Measurements from ENCODE around the gene SLC22A4. TPM values are rescaled to one million over a fixed set of nuclear protein-coding genes. Genes with fewer than 3 reads are reported as not detected.

The SLC22A4 gene
- total RNA-seq, 1 donor from 2014 or later: 1.7 TPM

- intact Hi-C loops (cut with micrococcal nuclease): no loop called here
- no peak for DNase-seq (ENCODE audit: low spot score)
- Mint-ChIP-seq H3K4me3 (ENCODE audit: low read depth) (no peak overlapping the region), H3K27ac (no peak overlapping the region), H3K4me1 (ENCODE audit: low read depth) (peaks cover 6% of the 10 kb centered on the region), H3K9me3 (no peaks in the 10 kb centered on the region), H3K27me3 (ENCODE audit: low read depth) (no peaks in the 10 kb centered on the region), H3K36me3 (ENCODE audit: low read depth) (no peaks in the 10 kb centered on the region)
Measured at GRCh38 chr5:132376694-132377641, 82.8 kb downstream of the SLC22A4 start.

- intact Hi-C loops (cut with micrococcal nuclease): no loop called here
Measured at GRCh38 chr5:132377738-132378137, 83.5 kb downstream of the SLC22A4 start.

GRCh38 chr5:132378580-132378979 lies 84.4 kb downstream of the SLC22A4 start:
- no peak for DNase-seq (ENCODE audit: low spot score)
- no peaks in the 10 kb centered on the region for H3K9me3 Mint-ChIP-seq
- H3K27me3 Mint-ChIP-seq (ENCODE audit: low read depth): no peaks in the 10 kb centered on the region
- no peaks in the 10 kb centered on the region for H3K36me3 Mint-ChIP-seq (ENCODE audit: low read depth)
- H3K4me1 Mint-ChIP-seq (ENCODE audit: low read depth): no peaks in the 10 kb centered on the region
- H3K27ac Mint-ChIP-seq: no peak overlapping the region
- no peak overlapping the region for H3K4me3 Mint-ChIP-seq (ENCODE audit: low read depth)
- intact Hi-C loops (cut with micrococcal nuclease): no loop called here

More at GRCh38 chr5:132377738-132378137, 83.5 kb downstream of the SLC22A4 start:
- H3K36me3 Mint-ChIP-seq (ENCODE audit: low read depth): no peaks in the 10 kb centered on the region
- H3K4me1 Mint-ChIP-seq (ENCODE audit: low read depth): peaks cover under 1% of the 10 kb centered on the region
- H3K27ac Mint-ChIP-seq: no peak overlapping the region
- no peak overlapping the region for H3K4me3 Mint-ChIP-seq (ENCODE audit: low read depth)
- H3K9me3 Mint-ChIP-seq: no peaks in the 10 kb centered on the region
- no peaks in the 10 kb centered on the region for H3K27me3 Mint-ChIP-seq (ENCODE audit: low read depth)
- DNase-seq (ENCODE audit: low spot score): no peak

- Mint-ChIP-seq H3K4me1 (ENCODE audit: low read depth) (peaks cover 1% of the 10 kb centered on the region), H3K27me3 (ENCODE audit: low read depth) (no peaks in the 10 kb centered on the region), H3K4me3 (ENCODE audit: low read depth) (no peak overlapping the region), H3K9me3 (no peaks in the 10 kb centered on the region), H3K27ac (no peak overlapping the region), H3K36me3 (ENCODE audit: low read depth) (no peaks in the 10 kb centered on the region)
- DNase-seq (ENCODE audit: low spot score): no peak
- intact Hi-C loops (cut with micrococcal nuclease): no loop called here
Measured at GRCh38 chr5:132380047-132380446, 85.9 kb downstream of the SLC22A4 start.

GRCh38 chr5:132380741-132381140 lies 86.5 kb downstream of the SLC22A4 start:
- H3K27me3 Mint-ChIP-seq (ENCODE audit: low read depth): no peaks in the 10 kb centered on the region
- DNase-seq (ENCODE audit: low spot score): no peak
- H3K4me3 Mint-ChIP-seq (ENCODE audit: low read depth): no peak overlapping the region
- peaks cover 8% of the 10 kb centered on the region for H3K4me1 Mint-ChIP-seq (ENCODE audit: low read depth)
- H3K9me3 Mint-ChIP-seq: no peaks in the 10 kb centered on the region
- H3K27ac Mint-ChIP-seq: no peak overlapping the region
- H3K36me3 Mint-ChIP-seq (ENCODE audit: low read depth): no peaks in the 10 kb centered on the region
- intact Hi-C loops (cut with micrococcal nuclease): no loop called here

- H3K4me3 Mint-ChIP-seq (ENCODE audit: low read depth): no peak overlapping the region
- H3K36me3 Mint-ChIP-seq (ENCODE audit: low read depth): no peaks in the 10 kb centered on the region
- no peaks in the 10 kb centered on the region for H3K9me3 Mint-ChIP-seq
- intact Hi-C loops (cut with micrococcal nuclease): no loop called here
- peaks cover 14% of the 10 kb centered on the region for H3K4me1 Mint-ChIP-seq (ENCODE audit: low read depth)
- DNase-seq (ENCODE audit: low spot score): no peak
- no peak overlapping the region for H3K27ac Mint-ChIP-seq
- no peaks in the 10 kb centered on the region for H3K27me3 Mint-ChIP-seq (ENCODE audit: low read depth)
Measured at GRCh38 chr5:132381614-132382013, 87.4 kb downstream of the SLC22A4 start.

GRCh38 chr5:132383261-132383660 lies 89.1 kb downstream of the SLC22A4 start:
- Mint-ChIP-seq H3K36me3 (ENCODE audit: low read depth) (no peaks in the 10 kb centered on the region), H3K27ac (no peak overlapping the region), H3K4me1 (ENCODE audit: low read depth) (peaks cover 26% of the 10 kb centered on the region), H3K4me3 (ENCODE audit: low read depth) (no peak overlapping the region), H3K9me3 (no peaks in the 10 kb centered on the region), H3K27me3 (ENCODE audit: low read depth) (no peaks in the 10 kb centered on the region)
- intact Hi-C loops (cut with micrococcal nuclease): no loop called here
- DNase-seq (ENCODE audit: low spot score): no peak

GRCh38 chr5:132383984-132384383 lies 89.8 kb downstream of the SLC22A4 start:
- DNase-seq (ENCODE audit: low spot score): no peak
- H3K9me3 Mint-ChIP-seq: no peaks in the 10 kb centered on the region
- H3K4me3 Mint-ChIP-seq (ENCODE audit: low read depth): no peak overlapping the region
- no peaks in the 10 kb centered on the region for H3K36me3 Mint-ChIP-seq (ENCODE audit: low read depth)
- intact Hi-C loops (cut with micrococcal nuclease): no loop called here
- H3K4me1 Mint-ChIP-seq (ENCODE audit: low read depth): peaks cover 26% of the 10 kb centered on the region
- H3K27me3 Mint-ChIP-seq (ENCODE audit: low read depth): no peaks in the 10 kb centered on the region
- no peak overlapping the region for H3K27ac Mint-ChIP-seq

- Mint-ChIP-seq H3K4me1 (ENCODE audit: low read depth) (peaks cover 29% of the 10 kb centered on the region), H3K4me3 (ENCODE audit: low read depth) (no peak overlapping the region), H3K36me3 (ENCODE audit: low read depth) (no peaks in the 10 kb centered on the region), H3K27me3 (ENCODE audit: low read depth) (no peaks in the 10 kb centered on the region), H3K9me3 (no peaks in the 10 kb centered on the region), H3K27ac (no peak overlapping the region)
- intact Hi-C loops (cut with micrococcal nuclease): loop anchor here (1.0 to 5.0 kb wide), 5 partner anchors 43 to 498 kb away; partner anchors contain the start of gene KIF3A
- DNase-seq (ENCODE audit: low spot score): no peak
Measured at GRCh38 chr5:132384506-132385050, 90.4 kb downstream of the SLC22A4 start.

GRCh38 chr5:132385326-132386105 lies 91.3 kb downstream of the SLC22A4 start:
- H3K27ac Mint-ChIP-seq: peak overlapping the region; percentile 74
- intact Hi-C loops (cut with micrococcal nuclease): loop anchor here (1.0 to 5.0 kb wide), 6 partner anchors 42 to 497 kb away; partner anchors contain the start of gene KIF3A

GRCh38 chr5:132386644-132387286 lies 92.6 kb downstream of the SLC22A4 start:
- no peaks in the 10 kb centered on the region for H3K27me3 Mint-ChIP-seq (ENCODE audit: low read depth)
- H3K4me1 Mint-ChIP-seq (ENCODE audit: low read depth): peaks cover 42% of the 10 kb centered on the region
- H3K27ac Mint-ChIP-seq: peak overlapping the region; percentile 24
- intact Hi-C loops (cut with micrococcal nuclease): loop anchor here (1.0 to 5.0 kb wide), 5 partner anchors 41 to 496 kb away; partner anchors contain the start of gene KIF3A
- DNase-seq (ENCODE audit: low spot score): peak; percentile 73
- H3K9me3 Mint-ChIP-seq: no peaks in the 10 kb centered on the region
- no peaks in the 10 kb centered on the region for H3K36me3 Mint-ChIP-seq (ENCODE audit: low read depth)
- no peak overlapping the region for H3K4me3 Mint-ChIP-seq (ENCODE audit: low read depth)

More at GRCh38 chr5:132385326-132386105, 91.3 kb downstream of the SLC22A4 start:
- DNase-seq (ENCODE audit: low spot score): peak; percentile 50
- H3K4me1 Mint-ChIP-seq (ENCODE audit: low read depth): peaks cover 37% of the 10 kb centered on the region
- H3K36me3 Mint-ChIP-seq (ENCODE audit: low read depth): no peaks in the 10 kb centered on the region
- H3K27me3 Mint-ChIP-seq (ENCODE audit: low read depth): no peaks in the 10 kb centered on the region
- H3K9me3 Mint-ChIP-seq: no peaks in the 10 kb centered on the region
- H3K4me3 Mint-ChIP-seq (ENCODE audit: low read depth): no peak overlapping the region

GRCh38 chr5:132387640-132388117 lies 93.5 kb downstream of the SLC22A4 start:
- Mint-ChIP-seq H3K9me3 (no peaks in the 10 kb centered on the region), H3K4me1 (ENCODE audit: low read depth) (peaks cover 45% of the 10 kb centered on the region), H3K36me3 (ENCODE audit: low read depth) (no peaks in the 10 kb centered on the region), H3K27me3 (ENCODE audit: low read depth) (no peaks in the 10 kb centered on the region), H3K4me3 (ENCODE audit: low read depth) (no peak overlapping the region), H3K27ac (no peak overlapping the region)
- intact Hi-C loops (cut with micrococcal nuclease): loop anchor here (5.0 kb wide), 4 partner anchors 40 to 495 kb away; partner anchors contain the start of gene KIF3A
- no peak for DNase-seq (ENCODE audit: low spot score)
